Measurements from ENCODE around the gene PITPNC1. TPM values are rescaled to one million over a fixed set of nuclear protein-coding genes. Genes with fewer than 3 reads are reported as not detected.
"Not testable (repeated sequence)": the region's sequence is repeated elsewhere in the genome, so short reads cannot be mapped to it uniquely, and the experiment has no call there.

PITPNC1 gene
- total RNA-seq, 1 experiment from 2014 or later = 6.3 TPM

DNA sequence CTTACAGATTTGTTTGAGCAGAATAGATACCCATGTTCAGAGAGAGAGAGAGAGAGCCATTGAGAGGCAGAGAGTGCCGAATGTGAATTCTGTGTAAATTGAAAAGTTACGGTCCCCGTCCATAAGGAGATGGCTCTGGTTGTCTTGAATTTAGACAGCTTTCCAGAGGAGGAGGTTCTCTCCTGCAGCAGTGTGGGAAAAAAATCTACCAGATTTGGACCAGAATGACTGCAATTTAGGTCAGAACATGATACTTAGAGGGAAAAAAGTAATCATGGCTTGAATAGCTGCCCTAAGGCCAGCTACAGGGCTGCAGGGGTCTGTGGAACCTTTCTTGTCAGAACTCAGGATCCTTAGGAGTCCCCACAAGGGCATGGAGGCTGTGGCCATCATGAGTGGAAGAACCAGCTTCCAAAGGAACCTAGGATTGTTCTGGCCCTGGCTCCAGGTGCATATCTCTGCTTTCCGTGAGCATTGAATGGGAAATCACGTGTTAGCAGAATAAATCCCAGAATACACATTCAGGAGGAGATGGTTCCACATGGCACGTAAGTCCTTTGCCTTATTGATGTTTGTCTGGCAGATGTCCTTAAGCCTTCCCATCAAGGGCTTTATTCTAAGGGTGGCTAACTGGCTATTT, 13.0 kb downstream of the PITPNC1 start:
- in situ Hi-C loops (cut with HindIII; ENCODE audit: low pct_unique_long_range_greater_than_20kb, low sequenced_read_pairs) = no loop called here
- no peak for DNase-seq (ENCODE audit: low read depth)

DNA sequence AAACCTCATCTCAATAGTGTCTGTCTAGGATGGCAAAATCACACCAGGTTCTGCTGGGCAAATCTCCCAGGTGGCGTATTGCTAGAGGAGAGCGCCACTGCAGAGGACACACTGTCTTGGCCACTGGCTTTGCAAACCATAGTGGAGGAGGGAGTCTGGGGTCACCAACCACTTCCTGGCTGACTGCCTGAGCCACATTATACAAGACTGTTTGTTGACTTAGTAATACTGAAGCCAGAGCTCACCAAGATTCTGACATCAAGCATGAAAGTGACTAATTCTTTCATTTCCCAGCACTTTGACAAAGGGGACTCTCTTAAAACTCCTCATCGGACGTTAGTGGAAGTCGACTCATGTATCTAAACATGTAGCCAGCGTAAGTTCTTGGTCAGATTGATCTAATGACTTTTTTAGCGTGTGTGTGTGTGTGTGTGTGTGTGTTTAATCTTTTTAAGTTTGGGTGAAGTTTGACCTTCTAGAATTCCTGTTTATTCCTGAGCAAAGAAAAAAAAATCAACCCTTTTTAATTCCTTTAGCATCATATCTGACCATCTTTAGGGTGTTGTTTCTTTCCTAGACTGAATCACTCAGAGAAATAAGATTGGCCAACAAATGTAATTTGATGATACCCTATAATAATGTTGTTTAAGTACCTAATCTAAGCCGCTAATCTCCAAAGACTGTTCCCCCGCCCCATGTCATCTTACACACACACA, 13.7 kb downstream of the PITPNC1 start:
- in situ Hi-C loops (cut with HindIII; ENCODE audit: low pct_unique_long_range_greater_than_20kb, low sequenced_read_pairs) = no loop called here
- peak; percentile 85 for DNase-seq (ENCODE audit: low read depth)

DNA sequence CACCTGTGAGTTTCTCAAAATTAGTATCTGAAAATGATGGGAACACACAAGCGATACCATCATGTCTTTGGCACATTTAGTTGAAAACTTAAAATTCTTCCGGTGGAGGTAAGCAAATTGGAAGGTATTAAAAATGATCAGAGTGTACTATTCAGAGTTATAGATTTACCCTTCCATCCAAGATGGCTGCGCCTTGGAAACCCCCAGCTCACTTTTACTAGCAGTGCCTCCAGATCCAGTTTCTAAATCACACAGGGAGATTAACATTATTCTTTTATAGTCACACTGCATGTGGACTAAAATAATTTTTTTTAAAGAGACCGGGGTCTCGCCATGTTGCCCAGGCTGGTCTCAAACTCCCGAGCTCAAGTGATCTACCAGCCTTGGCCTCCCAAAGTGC, 15.0 kb downstream of the PITPNC1 start:
- no peak for DNase-seq (ENCODE audit: low read depth)
- in situ Hi-C loops (cut with HindIII; ENCODE audit: low pct_unique_long_range_greater_than_20kb, low sequenced_read_pairs) = no loop called here

DNA sequence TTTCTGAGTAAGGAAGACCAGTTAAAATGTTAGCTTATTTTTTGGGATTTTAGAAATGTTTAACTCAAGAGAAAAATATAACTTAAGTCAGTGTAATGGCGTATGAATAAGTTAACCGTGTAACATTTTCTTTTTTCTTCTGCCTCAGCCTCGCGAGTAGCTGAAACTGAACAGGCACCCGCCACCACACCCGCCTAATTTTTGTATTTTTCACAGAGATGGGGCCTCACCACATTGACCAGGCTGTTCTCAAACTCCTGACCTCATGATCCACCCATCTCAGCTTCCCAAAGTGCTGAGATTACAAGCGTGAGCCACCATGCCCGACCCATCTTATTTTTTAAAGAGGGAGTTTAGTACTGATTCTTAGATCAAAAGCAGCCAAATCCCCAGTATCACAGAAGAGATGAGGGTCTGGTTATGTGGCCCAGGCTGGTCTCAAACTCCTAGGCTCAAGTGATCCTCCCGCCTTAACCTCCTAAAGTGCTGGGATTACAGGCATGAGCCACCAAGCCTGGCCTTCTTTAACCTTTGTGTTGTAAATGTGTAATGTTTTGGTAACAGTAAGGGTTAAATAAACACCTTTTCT, 16.8 kb downstream of the PITPNC1 start:
- no peak for DNase-seq (ENCODE audit: low read depth)
- in situ Hi-C loops (cut with HindIII; ENCODE audit: low pct_unique_long_range_greater_than_20kb, low sequenced_read_pairs) = no loop called here

DNA sequence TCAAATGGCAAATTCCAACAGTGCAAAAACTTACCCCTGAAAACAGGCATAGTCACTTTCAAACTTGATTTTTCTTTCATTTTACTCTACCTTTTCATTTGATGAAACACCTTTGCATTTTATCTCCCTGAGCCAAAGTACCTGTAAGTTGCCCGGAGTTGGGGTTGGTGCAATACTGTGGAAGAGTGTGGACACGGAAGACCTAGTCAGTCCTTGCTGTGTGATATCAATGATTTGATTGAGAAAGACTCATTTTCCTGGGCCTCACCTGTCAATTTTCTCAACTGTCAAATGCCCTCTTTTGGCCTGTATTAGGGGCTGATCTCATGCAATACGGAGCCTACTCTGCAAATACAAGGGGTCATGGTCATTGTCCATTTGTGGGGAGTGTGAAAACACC, 22.6 kb downstream of the PITPNC1 start:
- in situ Hi-C loops (cut with HindIII; ENCODE audit: low pct_unique_long_range_greater_than_20kb, low sequenced_read_pairs) = no loop called here
- no peak for DNase-seq (ENCODE audit: low read depth)

DNA sequence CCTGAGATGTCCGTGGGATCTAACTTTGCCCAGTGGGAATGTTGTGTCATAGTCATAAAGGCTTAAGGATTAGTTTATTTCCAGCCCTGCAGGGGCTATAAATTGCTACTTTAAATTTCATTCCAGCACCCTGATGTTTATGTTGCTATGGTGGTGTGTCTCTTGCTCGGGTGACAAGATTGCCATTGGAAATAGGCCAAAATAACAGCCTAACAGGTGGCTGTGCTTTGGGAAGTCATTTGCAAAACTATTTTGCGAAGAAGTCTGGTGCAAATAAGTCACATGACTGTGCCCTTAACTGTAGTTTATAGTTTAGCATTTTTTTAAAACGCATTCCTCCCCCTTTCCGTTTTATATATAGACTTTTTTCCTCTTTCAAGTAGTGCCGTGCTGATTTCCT, 23.1 kb downstream of the PITPNC1 start:
- in situ Hi-C loops (cut with HindIII; ENCODE audit: low pct_unique_long_range_greater_than_20kb, low sequenced_read_pairs) = no loop called here
- no peak for DNase-seq (ENCODE audit: low read depth)

DNA sequence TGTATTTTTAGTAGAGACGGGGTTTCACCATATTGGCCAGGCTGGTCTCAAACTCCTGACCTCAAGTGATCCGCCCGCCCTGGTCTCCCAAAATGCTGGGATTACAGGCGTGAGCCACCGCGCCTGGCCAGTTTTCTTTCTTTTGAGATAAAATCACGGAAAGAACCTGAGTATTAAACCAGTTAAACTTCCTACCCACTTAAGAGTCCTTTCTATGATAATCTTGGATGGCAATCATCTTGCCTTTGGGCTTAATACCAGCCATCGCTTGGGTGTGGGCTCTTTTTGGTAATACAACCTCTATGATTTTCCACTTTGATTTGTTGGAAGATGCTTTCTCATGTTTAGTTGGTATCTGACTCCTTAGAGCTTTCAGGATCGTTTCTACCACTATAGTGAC, 24.0 kb downstream of the PITPNC1 start:
- in situ Hi-C loops (cut with HindIII; ENCODE audit: low pct_unique_long_range_greater_than_20kb, low sequenced_read_pairs) = no loop called here
- no peak for DNase-seq (ENCODE audit: low read depth)

DNA sequence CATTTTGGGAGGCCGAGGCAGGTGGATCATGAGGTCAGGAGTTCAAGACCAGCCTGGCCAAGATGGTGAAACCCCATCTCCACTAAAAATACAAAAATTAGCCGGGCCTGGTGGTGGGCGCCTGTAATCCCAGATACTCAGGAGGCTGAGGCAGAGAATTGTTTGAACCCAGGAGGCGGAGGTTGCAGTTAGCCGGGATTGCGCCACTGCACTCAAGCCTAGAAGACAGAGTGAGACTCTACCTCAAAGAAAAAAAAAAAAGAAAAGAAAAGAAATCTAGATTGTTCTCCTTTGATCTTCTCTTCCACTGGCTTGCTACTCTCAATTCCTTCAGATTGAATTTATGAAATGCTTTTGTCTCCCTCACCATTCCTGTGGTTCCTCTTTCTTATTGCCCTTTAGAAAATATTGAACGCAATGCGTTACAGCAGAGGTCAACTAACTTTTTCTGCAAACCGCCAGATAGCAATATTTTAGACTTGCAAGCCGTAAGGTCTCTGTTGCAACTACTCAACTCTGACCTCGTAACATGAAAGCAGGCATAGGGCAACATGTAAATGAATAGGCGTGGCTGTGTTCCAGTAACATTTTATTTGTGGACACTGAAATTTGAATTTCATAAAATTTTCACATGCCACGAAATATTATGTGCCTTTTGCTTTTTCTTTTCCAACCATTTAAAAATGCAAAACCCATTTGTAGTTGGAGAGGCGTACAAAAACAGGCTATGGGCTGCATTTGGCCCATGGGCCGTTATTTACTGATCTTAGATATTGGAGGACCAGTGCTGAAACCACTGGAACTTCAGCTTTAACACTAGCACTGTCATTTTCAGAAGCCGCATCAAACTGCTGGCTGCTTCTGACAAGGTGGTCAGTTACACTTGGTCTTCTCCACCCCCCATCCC, 24.8 kb downstream of the PITPNC1 start:
- in situ Hi-C loops (cut with HindIII; ENCODE audit: low pct_unique_long_range_greater_than_20kb, low sequenced_read_pairs) = no loop called here

DNA sequence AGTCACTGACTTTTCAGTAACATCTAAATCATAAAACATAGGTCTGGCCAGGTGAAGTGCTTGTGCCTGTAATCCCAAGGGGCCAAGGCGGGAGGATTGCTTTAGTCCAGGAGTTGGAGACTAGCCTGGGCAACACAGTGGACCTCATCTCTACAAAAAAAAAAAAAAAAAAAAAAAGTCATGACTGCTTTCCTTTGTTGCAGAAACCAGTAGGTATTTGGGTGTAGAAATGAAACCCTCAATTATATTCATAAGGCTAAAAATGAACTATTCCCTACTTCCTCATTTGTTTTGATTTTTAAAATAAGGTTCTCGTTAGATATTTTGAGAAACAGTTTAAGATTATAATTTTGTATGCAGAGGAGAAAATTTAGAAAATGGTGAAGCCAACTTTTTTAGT, 26.0 kb downstream of the PITPNC1 start:
- in situ Hi-C loops (cut with HindIII; ENCODE audit: low pct_unique_long_range_greater_than_20kb, low sequenced_read_pairs) = no loop called here
- no peak for DNase-seq (ENCODE audit: low read depth)

More for the DNA sequence above, 24.8 kb downstream of the PITPNC1 start:
- DNase-seq (ENCODE audit: low read depth) = no peak

DNA sequence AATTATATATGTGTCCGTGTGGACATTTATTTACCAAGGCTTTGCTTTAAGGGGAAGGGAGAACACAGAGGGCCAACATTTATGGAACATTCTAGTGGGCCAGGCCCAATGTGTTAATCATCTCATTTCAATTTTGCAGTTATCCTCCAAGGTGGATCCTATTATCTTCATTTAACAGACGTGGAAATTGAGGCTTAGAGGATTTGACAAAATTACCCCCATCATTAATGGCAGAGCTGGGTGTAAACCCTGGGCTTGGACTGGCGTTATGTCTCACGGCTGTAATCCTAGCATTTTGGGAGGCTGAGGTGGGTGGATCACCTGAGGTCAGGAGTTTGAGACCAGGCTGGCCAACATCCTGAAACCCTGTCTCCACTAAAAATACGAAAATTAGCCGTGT, 26.4 kb downstream of the PITPNC1 start:
- DNase-seq (ENCODE audit: low read depth) = no peak
- in situ Hi-C loops (cut with HindIII; ENCODE audit: low pct_unique_long_range_greater_than_20kb, low sequenced_read_pairs) = no loop called here

DNA sequence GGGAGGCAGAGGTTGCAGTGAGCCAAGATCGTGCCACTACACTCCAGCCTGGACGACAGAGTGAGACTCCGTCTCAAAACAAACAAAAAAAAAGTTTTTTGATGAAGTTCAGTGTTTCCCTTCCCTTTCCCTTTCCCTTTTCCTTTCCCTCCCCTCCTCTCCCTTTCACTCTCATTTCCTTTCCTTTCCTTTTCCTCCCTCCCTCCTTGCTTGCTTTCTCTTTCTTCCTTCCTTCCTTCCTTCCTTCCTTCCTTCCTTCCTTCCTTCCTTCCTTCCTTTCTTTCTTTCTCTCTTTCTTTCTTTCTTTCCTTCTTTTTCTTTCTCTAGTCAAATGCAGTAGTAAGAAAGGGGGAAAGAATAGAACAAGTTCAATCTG, 31.4 kb downstream of the PITPNC1 start:
- DNase-seq (ENCODE audit: low read depth); in situ Hi-C loops (cut with HindIII; ENCODE audit: low pct_unique_long_range_greater_than_20kb, low sequenced_read_pairs): not testable (repeated sequence)

DNA sequence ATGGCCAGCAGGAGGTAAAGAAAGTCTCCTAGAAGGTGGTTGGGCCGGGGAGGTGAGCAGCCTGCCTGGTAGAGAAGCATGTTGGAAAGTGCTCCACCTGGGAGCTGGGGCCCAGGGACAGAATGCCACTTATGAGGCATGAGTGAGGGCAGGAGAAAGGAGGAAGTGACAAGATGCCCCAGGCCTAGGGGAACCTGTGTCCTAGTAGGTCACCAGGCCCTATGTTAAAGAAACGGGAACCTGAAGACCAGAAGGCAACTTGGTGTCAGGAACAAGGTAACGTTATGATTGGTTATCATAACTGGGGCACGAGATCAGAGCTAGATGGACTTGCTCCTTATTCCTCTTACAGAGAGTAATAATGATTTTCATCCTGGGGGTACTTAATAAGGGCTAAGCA, 34.3 kb downstream of the PITPNC1 start:
- DNase-seq (ENCODE audit: low read depth) = no peak
- in situ Hi-C loops (cut with HindIII; ENCODE audit: low pct_unique_long_range_greater_than_20kb, low sequenced_read_pairs) = no loop called here

DNA sequence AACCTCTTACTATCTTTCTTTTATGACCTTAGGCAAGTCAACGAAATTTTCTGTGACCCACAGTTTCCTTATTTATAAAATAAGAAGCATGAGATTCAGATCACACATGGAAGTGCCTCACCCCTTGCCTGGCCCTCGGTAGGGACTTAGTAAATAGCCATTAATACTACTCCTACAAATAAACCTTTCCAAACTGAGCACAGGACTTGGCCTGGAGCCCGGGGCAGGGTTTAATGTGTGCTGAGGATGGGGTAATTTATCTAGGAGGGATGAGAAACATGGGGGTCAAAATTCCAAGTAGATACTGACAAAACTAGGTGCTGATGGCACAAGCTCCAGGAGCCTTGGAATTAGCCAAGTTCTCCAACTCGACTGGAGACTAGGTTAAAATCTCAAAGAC, 35.0 kb downstream of the PITPNC1 start:
- DNase-seq (ENCODE audit: low read depth) = no peak
- in situ Hi-C loops (cut with HindIII; ENCODE audit: low pct_unique_long_range_greater_than_20kb, low sequenced_read_pairs) = no loop called here

DNA sequence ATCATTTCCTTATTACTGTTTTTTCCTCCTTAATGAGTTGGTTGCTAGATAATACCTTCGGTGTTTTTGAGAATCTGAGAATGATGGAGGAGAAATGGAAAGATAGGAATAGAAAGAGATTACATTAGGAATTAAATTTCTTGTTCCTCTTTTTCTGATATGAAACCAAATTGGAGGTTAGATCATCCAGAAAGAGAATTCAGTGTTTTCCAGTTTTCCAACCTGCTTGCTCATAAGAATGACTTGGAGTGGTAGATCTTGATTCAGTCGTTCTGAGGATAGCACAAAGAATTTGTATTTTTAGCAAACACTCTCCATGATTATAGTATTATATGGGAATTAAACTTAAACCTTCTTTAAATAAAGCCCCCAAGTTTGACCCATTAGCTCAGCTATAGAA, 35.9 kb downstream of the PITPNC1 start:
- DNase-seq (ENCODE audit: low read depth) = no peak
- in situ Hi-C loops (cut with HindIII; ENCODE audit: low pct_unique_long_range_greater_than_20kb, low sequenced_read_pairs) = no loop called here

DNA sequence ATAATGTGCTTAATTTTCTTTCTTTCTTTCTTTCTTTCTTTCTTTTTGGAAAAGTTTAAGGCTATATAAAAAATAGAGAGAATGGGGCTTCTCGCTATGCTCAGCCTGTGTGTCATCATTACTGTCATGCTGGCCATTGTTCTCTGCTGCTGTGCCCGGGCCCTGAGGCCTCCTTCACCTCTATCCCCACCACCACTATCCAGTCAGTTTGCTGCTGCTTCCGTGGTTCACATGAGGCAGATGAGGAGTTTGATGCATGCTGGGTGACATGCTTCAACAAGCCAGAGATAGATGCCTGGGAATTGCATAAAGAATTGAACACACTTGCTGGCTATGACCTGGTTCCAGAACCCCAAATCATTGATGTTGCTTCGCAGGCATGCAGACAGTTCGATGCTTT, 36.3 kb downstream of the PITPNC1 start:
- DNase-seq (ENCODE audit: low read depth) = no peak
- in situ Hi-C loops (cut with HindIII; ENCODE audit: low pct_unique_long_range_greater_than_20kb, low sequenced_read_pairs) = no loop called here

DNA sequence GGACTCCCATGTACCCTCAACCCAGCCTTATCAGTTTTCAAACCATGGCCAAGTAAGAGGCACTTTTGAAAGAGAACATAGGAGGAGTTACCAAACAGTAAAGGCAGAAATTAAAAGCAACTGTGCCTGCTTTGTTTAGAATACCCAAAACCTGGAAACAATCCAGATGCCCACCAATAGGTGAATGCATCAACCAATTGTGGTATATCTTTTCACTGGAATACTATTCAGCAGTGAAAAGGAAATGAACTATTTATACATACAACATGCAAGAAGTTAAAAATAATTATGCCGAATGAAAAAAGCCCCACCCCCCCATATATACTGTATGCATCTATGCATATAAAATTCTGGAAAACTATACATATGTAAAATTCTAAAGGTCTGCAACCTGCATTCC, 37.0 kb downstream of the PITPNC1 start:
- DNase-seq (ENCODE audit: low read depth) = no peak
- in situ Hi-C loops (cut with HindIII; ENCODE audit: low pct_unique_long_range_greater_than_20kb, low sequenced_read_pairs) = no loop called here

DNA sequence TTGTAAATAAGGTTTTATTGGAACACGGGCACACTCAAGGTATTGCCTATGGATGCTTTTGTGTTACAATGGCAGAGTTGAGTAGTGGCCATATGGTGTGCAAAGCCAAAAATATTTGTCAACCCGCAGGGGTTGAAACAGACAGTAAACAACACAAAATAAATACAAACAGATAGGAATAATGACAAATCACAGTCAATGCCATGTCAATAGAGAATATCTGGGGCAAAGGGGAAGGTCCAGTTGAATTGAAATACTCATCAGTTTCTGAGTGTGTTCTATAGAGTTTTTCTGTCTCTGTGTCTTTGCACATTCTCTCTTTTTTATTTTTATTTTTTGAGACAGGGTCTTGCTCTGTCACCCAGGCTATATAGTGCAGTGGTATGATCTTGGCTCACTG, 37.5 kb downstream of the PITPNC1 start:
- in situ Hi-C loops (cut with HindIII; ENCODE audit: low pct_unique_long_range_greater_than_20kb, low sequenced_read_pairs) = no loop called here
- no peak for DNase-seq (ENCODE audit: low read depth)

DNA sequence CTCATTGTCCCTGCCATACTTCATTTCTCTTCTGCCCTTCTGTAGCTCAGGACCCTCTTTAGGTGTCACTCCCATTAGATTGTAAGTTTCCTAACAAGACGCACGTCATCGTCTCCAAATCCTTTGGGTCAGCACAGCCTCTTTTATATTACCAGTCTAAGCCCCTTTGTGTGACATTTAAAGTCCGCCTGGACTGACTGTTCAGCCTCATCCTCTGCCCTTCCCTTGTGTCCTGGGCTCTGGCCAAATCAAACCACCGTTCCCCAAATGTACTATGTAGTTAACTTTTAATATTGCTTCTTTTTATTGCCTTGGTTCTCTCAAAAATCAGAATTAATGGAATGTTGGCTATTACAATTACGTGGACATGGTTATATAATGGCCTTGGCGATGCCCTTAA, 38.2 kb downstream of the PITPNC1 start:
- DNase-seq (ENCODE audit: low read depth) = no peak
- in situ Hi-C loops (cut with HindIII; ENCODE audit: low pct_unique_long_range_greater_than_20kb, low sequenced_read_pairs) = no loop called here

DNA sequence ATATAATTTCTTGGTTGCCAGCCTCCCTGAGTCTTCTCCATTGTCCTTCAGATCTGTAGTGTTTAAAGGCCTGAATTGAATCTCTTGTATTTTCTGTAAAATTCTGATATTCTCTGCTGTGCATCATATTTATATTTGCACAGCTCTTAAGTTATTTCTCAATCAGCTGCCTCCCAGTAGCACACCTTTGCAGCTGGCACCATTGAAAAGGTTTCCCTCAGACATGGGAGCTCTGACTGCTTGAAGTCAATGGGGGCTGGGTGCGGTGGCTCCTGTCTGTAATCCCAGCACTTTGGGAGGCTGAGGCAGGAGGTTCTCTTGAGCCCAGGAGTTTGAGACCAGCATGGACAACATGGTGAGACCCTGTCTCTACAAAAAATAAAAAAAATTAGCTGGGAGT, 40.4 kb downstream of the PITPNC1 start:
- in situ Hi-C loops (cut with HindIII; ENCODE audit: low pct_unique_long_range_greater_than_20kb, low sequenced_read_pairs) = no loop called here
- DNase-seq (ENCODE audit: low read depth) = no peak

All from Caki2 (cell line).